Adrenal gland (tissue), 12 donors: Measurements from ENCODE around the gene PSMD5. TPM values are rescaled to one million over a fixed set of nuclear protein-coding genes. Genes with fewer than 3 reads are reported as not detected.

Experiments used
- DNase-seq, 7 donors: peaks; one replicate each; pipeline ENCODE4 v3.0.0-alpha.2; 2019 to 2020
- H3K27ac ChIP-seq, 5 donors: fragments of 200-600 bp; sonication (generic) in 4 of 5; 1 replicate in 3 of 5; 2 replicates in 2 of 5; pipeline versions ENCODE4 v1.5.1 to v1.8.0; 2016 to 2020; ENCODE audit warnings: mild to moderate bottlenecking in 1 of 5
- H3K27me3 ChIP-seq: fragments of 200-600 bp; 2 replicates; pipeline ENCODE4 v1.8.0; 2021
- H3K36me3 ChIP-seq, 2 donors: fragments of 200-600 bp; replicated peaks in 1 of 2; 1 replicate in 1 of 2; 2 replicates in 1 of 2; pipeline versions ENCODE4 v1.5.1 to v1.8.0; 2018 to 2022
- H3K4me1 ChIP-seq, 2 donors: fragments of 200-600 bp; replicated peaks in 1 of 2; 1 replicate in 1 of 2; 2 replicates in 1 of 2; pipeline versions ENCODE4 v1.5.1 to v1.8.0; 2018 to 2021
- H3K4me3 ChIP-seq, 4 donors: fragments of 200-600 bp; sonication (generic) in 3 of 4; one replicate each; pipeline ENCODE4 v1.5.1; 2016 to 2018
- H3K9me3 ChIP-seq, 3 donors: fragments of 200-600 bp; sonication (generic) in 1 of 3; replicated peaks in 1 of 3; 1 replicate in 2 of 3; 2 replicates in 1 of 3; pipeline versions ENCODE4 v1.5.1 to v1.8.0; 2016 to 2021
- POLR2A ChIP-seq, 2 donors: fragments of 450-650 bp; IDR thresholded peaks; one replicate each; pipeline ENCODE4 v1.6.1; 2017; ENCODE audit warnings: antibody characterized with exemption in 2 of 2, mild to moderate bottlenecking in 2 of 2, moderate library complexity in 1 of 2
- WGBS, 4 donors: extraction: QIAGEN DNeasy Blood & Tissue Kit in 2 of 4; methylation state at CpG; one replicate each; pipeline versions ENCODE4 v1.1.5 to v1.1.7; 2013 to 2017; 5-methylcytosine and 5-hydroxymethylcytosine counted together
- intact Hi-C, 2 donors: fragments of 100-400 bp; cut with DNase I; formaldehyde crosslinking; loops; one replicate each; pipeline versions ENCODE4 v1.14.1 to v1.15.0; 2022 to 2023
- polyA plus RNA-seq, 3 donors: library from polyadenylated mRNA; stranded (reverse); fragments of 200-250 nt in 2 of 3; fragments of 350-450 nt in 1 of 3; fragmentation: Illumina TruSeq in 1 of 3; extraction: RNeasy Lipid Tissue Mini Kit (QIAGEN cat#74804) in 1 of 3; gene quantifications; one replicate each; pipeline ENCODE4 v1.2.3, GENCODE V29; 2013 to 2014
- total RNA-seq, 9 donors: library from RNA; depleted of rRNA in 4 of 9; stranded (reverse); fragments of >200 nt in 4 of 9; fragments of 120-200 nt in 1 of 9; fragmentation: NEBNext Ultra II Directional in 1 of 9; extraction: Animal tissue kit (Norgen Biotek cat#: 25700) in 1 of 9; gene quantifications; one replicate each; pipeline versions ENCODE4 v1.1.0 to v1.2.4, GENCODE V29; 2013 to 2023
- TF ChIP-seq, protein P1 (sequence below), 6 experiments: fragments of 450-650 bp in 4 of 6; fragments of 200-600 bp in 2 of 6; sonication (generic) in 1 of 6; IDR thresholded peaks; 1 replicate in 5 of 6; 2 replicates in 1 of 6; pipeline versions ENCODE4 v1.5.1 to v1.8.0; 2016 to 2021; ENCODE audit warnings: antibody characterized with exemption in 6 of 6, mild to moderate bottlenecking in 2 of 6, moderate library complexity in 1 of 6
- donor health status: healthy with polysubstance abuse.
- donor health status: Bipolar disorder and iron deficiency.
- donor health status: DM: yes; HTN: yes; CAD: no.
- donor health status: DM: no; HTN: no; CAD: no.
- donor health status: DM: no; HTN: no; CAD: no.
- donor health status: DM: yes; HTN: yes; CAD: no.

The PSMD5 gene
- total and polyA plus RNA-seq, 12 donors = 15.6 to 78.8 (median 46.0) TPM

DNA sequence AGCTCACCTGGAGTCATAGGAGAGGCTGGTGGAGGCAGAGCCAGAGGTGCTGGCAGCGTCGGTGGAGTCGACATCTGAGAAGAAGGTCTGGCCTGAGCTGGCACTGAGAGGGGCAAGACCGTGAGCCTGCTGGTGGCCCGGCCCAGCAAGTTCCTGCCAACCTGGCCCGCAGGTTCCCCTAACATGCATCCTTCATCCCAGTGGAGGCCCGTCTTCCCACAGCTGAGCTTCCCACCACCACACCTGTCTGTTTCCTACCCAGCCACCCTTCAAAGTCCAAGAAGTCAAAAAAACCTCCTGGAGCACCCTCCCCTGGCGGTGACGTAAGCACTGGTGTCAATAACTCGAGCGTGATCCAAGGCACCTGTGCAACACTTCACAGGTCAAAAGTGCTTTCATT, 17.4 kb upstream of the PSMD5 start:
- intact Hi-C loops = no loop called here
- Histone ChIP-seq H3K4me3 (no peak overlapping the region), H3K4me1 (no peaks in the 10 kb centered on the region), H3K36me3 (peaks cover 0 to 45% of the 10 kb centered on the region in 2 donors), H3K27ac (no peak overlapping the region), H3K27me3 (no peaks in the 10 kb centered on the region), H3K9me3 (no peaks in the 10 kb centered on the region)
- no peak for DNase-seq
- no peak for TF ChIP-seq POLR2A (IDR thresholded peaks at IDR 0.05)
- 96 to 98% (median 97%) methylated on average over 9 to 11 of the region's 11 CpGs for WGBS, 4 donors

DNA sequence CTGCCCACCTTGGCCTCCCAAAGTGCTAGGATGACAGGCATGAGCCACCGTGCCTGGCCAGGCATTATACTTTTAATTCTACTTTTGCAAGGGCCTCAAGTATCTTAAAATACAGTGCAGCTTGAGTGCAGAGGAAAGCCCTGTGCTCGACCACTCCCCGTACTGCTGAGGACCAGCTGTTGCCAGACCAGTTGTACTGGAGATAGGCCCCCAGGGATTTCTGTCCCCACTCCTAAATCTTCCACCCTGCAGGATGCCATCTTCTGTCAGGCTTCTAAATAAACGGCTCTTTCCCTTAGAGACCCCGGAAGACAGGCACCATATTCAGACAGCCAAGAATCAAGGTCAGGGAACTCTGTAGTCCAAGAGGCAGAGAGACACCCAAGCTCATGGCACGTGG, 16.6 kb upstream of the PSMD5 start:
- TF ChIP-seq POLR2A (IDR thresholded peaks at IDR 0.05) = no peak
- TF ChIP-seq, protein P1, sequence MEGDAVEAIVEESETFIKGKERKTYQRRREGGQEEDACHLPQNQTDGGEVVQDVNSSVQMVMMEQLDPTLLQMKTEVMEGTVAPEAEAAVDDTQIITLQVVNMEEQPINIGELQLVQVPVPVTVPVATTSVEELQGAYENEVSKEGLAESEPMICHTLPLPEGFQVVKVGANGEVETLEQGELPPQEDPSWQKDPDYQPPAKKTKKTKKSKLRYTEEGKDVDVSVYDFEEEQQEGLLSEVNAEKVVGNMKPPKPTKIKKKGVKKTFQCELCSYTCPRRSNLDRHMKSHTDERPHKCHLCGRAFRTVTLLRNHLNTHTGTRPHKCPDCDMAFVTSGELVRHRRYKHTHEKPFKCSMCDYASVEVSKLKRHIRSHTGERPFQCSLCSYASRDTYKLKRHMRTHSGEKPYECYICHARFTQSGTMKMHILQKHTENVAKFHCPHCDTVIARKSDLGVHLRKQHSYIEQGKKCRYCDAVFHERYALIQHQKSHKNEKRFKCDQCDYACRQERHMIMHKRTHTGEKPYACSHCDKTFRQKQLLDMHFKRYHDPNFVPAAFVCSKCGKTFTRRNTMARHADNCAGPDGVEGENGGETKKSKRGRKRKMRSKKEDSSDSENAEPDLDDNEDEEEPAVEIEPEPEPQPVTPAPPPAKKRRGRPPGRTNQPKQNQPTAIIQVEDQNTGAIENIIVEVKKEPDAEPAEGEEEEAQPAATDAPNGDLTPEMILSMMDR (IDR thresholded peaks at IDR 0.05) = no peak
- intact Hi-C loops = no loop called here
- Histone ChIP-seq H3K27me3 (no peaks in the 10 kb centered on the region), H3K4me1 (no peaks in the 10 kb centered on the region), H3K4me3 (no peak overlapping the region), H3K27ac (no peak overlapping the region), H3K9me3 (no peaks in the 10 kb centered on the region), H3K36me3 (peaks cover 0 to 45% of the 10 kb centered on the region in 2 donors)
- WGBS, 4 donors = 80 to 82% (median 80%) methylated on average over 6 of the region's 6 CpGs
- peak in 1 of 7 donors; percentile 29 for DNase-seq

DNA sequence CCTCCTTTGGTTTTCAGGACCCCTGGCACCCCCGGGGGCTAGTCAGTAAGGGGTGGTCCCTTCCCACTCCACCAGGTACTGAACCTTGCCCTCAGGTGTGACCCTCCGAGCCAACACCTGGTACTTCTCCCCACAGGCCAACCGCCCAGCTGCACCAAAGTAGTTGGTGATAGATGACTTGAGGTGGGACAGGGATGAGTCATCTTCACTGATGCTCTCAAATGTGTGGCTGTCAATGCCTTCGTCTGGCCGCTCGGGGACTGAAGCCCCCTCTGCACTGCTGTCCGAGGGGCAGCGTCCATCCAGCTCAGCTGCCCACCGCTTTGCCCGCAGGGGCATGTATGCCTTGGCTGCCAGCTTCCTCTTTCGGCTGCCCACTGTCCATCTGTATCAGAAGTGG, 15.2 kb upstream of the PSMD5 start:
- Histone ChIP-seq H3K4me3 (no peak overlapping the region), H3K9me3 (no peaks in the 10 kb centered on the region), H3K27me3 (no peaks in the 10 kb centered on the region), H3K36me3 (peaks cover 0 to 36% of the 10 kb centered on the region in 2 donors), H3K27ac (no peak overlapping the region), H3K4me1 (no peaks in the 10 kb centered on the region)
- 90 to 96% (median 92%) methylated on average over 10 to 11 of the region's 11 CpGs for WGBS, 4 donors
- intact Hi-C loops = no loop called here
- DNase-seq = no peak
- TF ChIP-seq, protein P1 (IDR thresholded peaks at IDR 0.05) = no peak
- TF ChIP-seq POLR2A (IDR thresholded peaks at IDR 0.05) = no peak

DNA sequence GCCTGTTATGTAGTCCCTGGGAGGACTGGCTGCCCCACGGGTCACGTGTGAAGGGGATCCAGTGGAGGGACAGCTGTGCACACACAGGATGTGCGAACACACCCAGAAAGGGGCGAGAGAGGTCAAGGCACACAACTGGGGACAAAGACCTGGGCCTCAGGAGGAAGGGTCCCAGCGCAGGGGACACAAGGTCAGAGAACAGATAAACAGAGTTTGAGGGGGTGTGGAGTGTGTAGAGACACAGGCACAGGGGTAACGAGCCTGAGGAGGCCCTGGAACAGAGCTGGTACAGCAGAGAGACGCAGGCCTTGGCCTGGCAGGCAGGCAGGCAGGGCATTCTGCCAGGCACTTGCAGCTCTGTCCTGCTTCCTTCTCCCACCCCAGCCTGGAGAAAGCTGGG, 14.8 kb upstream of the PSMD5 start:
- intact Hi-C loops = no loop called here
- Histone ChIP-seq H3K27ac (no peak overlapping the region), H3K4me1 (no peaks in the 10 kb centered on the region), H3K9me3 (no peaks in the 10 kb centered on the region), H3K36me3 (peaks cover 0 to 32% of the 10 kb centered on the region in 2 donors), H3K4me3 (no peak overlapping the region), H3K27me3 (no peaks in the 10 kb centered on the region)
- TF ChIP-seq, protein P1 (IDR thresholded peaks at IDR 0.05) = no peak
- DNase-seq = peak in 4 of 7 donors; percentile 45 to 67 (median 54)
- WGBS, 4 donors = 50 to 64% (median 61%) methylated on average over 6 to 7 of the region's 7 CpGs

DNA sequence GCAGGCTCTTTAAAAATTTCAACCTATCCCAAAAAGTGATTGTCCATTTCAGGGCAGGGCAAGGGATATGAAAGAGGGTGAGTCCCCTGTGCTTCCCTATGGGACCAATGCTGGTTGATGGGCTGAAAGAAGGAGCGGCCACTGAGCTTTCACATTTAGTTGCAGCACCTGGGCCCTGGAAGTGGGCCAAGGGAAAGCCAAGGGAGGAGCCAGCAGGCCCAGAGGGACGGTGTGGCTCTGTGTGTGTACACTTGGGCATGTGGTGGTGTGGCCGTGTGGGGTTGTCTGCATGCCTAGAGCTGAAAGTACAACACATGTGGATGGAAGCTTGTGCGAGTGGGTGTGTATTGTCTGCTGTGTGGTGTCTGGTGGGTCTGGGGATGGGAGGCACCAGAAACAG, 14.0 kb upstream of the PSMD5 start:
- 81 to 92% (median 85%) methylated on average over 3 to 4 of the region's 4 CpGs for WGBS, 4 donors
- H3K4me3 ChIP-seq = no peak overlapping the region
- peak in 1 of 7 donors; percentile 53 for DNase-seq
- H3K36me3 ChIP-seq = peaks cover 0 to 24% of the 10 kb centered on the region in 2 donors
- H3K4me1 ChIP-seq = no peaks in the 10 kb centered on the region
- no peak for TF ChIP-seq POLR2A (IDR thresholded peaks at IDR 0.05)
- TF ChIP-seq, protein P1 (IDR thresholded peaks at IDR 0.05) = no peak
- intact Hi-C loops = no loop called here
- H3K9me3 ChIP-seq = no peaks in the 10 kb centered on the region
- no peak overlapping the region for H3K27ac ChIP-seq
- H3K27me3 ChIP-seq = no peaks in the 10 kb centered on the region
